MM.1S (cell line): ENCODE results near the gene COIL.

ENCODE experiments used
- DNase-seq: peaks from one replicate; pipeline ENCODE4 v3.0.0-alpha.2; 2015
- H2AFZ ChIP-seq: fragments of 300-600 bp; sonication (generic); 2 replicates; pipeline ENCODE4 v1.6.0; 2016; ENCODE audit warnings: antibody characterized with exemption, low read length
- H3F3A ChIP-seq: fragments of 300-600 bp; sonication (generic); 2 replicates; pipeline ENCODE4 v1.6.1; 2016; ENCODE audit warnings: mild to moderate bottlenecking, antibody characterized with exemption, low read length, moderate library complexity, mixed read lengths; ENCODE audit not compliant: insufficient read depth
- H3K27ac ChIP-seq: fragments of 300-600 bp; sonication (generic); 2 replicates; pipeline ENCODE4 v1.5.1; 2016; ENCODE audit warnings: mild to moderate bottlenecking, low read length
- H3K27me3 ChIP-seq: fragments of 300-600 bp; sonication (generic); replicated peaks from 2 replicates; pipeline ENCODE4 v1.6.0; 2016; ENCODE audit warnings: low read length; ENCODE audit not compliant: insufficient read depth
- H3K36me3 ChIP-seq: fragments of 300-600 bp; sonication (generic); replicated peaks from 2 replicates; pipeline ENCODE4 v1.6.1; 2016; ENCODE audit warnings: mild to moderate bottlenecking, low read length, mixed read lengths; ENCODE audit not compliant: insufficient read depth
- H3K4me1 ChIP-seq: fragments of 300-600 bp; sonication (generic); 2 replicates; pipeline ENCODE4 v1.6.1; 2016; ENCODE audit warnings: low read length, mixed read lengths
- H3K4me2 ChIP-seq: fragments of 300-600 bp; sonication (generic); 2 replicates; pipeline ENCODE4 v1.6.0; 2016; ENCODE audit warnings: low read depth, low read length
- H3K4me3 ChIP-seq: fragments of 300-600 bp; sonication (generic); 2 replicates; pipeline ENCODE4 v1.5.1; 2016; ENCODE audit warnings: low read length, mixed read lengths
- H3K79me2 ChIP-seq: fragments of 300-600 bp; sonication (generic); 2 replicates; pipeline ENCODE4 v1.6.1; 2016; ENCODE audit warnings: mixed run types, low read length, mixed read lengths
- H3K9ac ChIP-seq: fragments of 300-600 bp; sonication (generic); 2 replicates; pipeline ENCODE4 v1.6.1; 2016; ENCODE audit warnings: low read length, mixed read lengths
- H3K9me2 ChIP-seq: fragments of 300-600 bp; sonication (generic); replicated peaks from 2 replicates; pipeline ENCODE4 v1.6.1; 2016; ENCODE audit warnings: mild to moderate bottlenecking, low read length, mixed read lengths; ENCODE audit not compliant: insufficient read depth
- H3K9me3 ChIP-seq: fragments of 300-600 bp; sonication (generic); replicated peaks from 2 replicates; pipeline ENCODE4 v1.6.1; 2016; ENCODE audit warnings: mild to moderate bottlenecking, low read length, mixed read lengths; ENCODE audit not compliant: insufficient read depth
- H4K20me1 ChIP-seq: fragments of 300-600 bp; sonication (generic); 2 replicates; pipeline ENCODE4 v1.6.1; 2016; ENCODE audit warnings: mild to moderate bottlenecking, low read length, moderate library complexity, mixed read lengths; ENCODE audit not compliant: insufficient read depth
- CTCF ChIP-seq: fragments of 300-600 bp; sonication (generic); IDR thresholded peaks from 2 replicates; pipeline ENCODE4 v1.5.1; 2016; ENCODE audit warnings: antibody characterized with exemption, low read length, mixed read lengths
- EZH2 ChIP-seq: fragments of 300-600 bp; sonication (generic); optimal IDR thresholded peaks from 2 replicates; pipeline ENCODE3; 2017; ENCODE audit warnings: low read depth, mild to moderate bottlenecking, antibody characterized with exemption, low read length, mixed read lengths
- EZH2phosphoT487 ChIP-seq: fragments of 300-600 bp; sonication (generic); IDR thresholded peaks from 2 replicates; pipeline ENCODE4 v1.6.1; 2018; ENCODE audit warnings: antibody characterized with exemption, low read length

COIL gene

GRCh38 chr17:57002904-57003303, 42.1 kb upstream of the COIL start:
- H3K4me3 ChIP-seq, result no peak overlapping the region
- H3K27ac ChIP-seq, result peak overlapping the region; percentile 74; the same call in 1 of the 2 replicates
- peaks cover 10% of the 10 kb centered on the region; the same call in 1 of the 2 replicates for H3K36me3 ChIP-seq
- H3K79me2 ChIP-seq, result no peaks in the 10 kb centered on the region; the same call in 1 of the 2 replicates
- H3K9me2 ChIP-seq, result no peaks in the 10 kb centered on the region
- TF ChIP-seq EZH2 (no peak), CTCF (no peak), EZH2phosphoT487 (no peak)
- H3K27me3 ChIP-seq, result no peaks in the 10 kb centered on the region
- H3K9ac ChIP-seq, result no peak overlapping the region
- no peak overlapping the region for H2AFZ ChIP-seq
- DNase-seq, result no peak
- H3K9me3 ChIP-seq, result no peaks in the 10 kb centered on the region
- H3K4me2 ChIP-seq, result no peak overlapping the region
- peaks cover 34% of the 10 kb centered on the region for H3K4me1 ChIP-seq
- H4K20me1 ChIP-seq, result no peaks in the 10 kb centered on the region
- peaks cover 26% of the 10 kb centered on the region for H3F3A ChIP-seq

GRCh38 chr17:57001541-57001940, 40.7 kb upstream of the COIL start:
- Histone ChIP-seq H3K4me1 (peaks cover 34% of the 10 kb centered on the region), H3K79me2 (no peaks in the 10 kb centered on the region; the same call in 1 of the 2 replicates), H3K36me3 (peaks cover 17% of the 10 kb centered on the region; the same call in 1 of the 2 replicates), H2AFZ (no peak overlapping the region), H3K27me3 (no peaks in the 10 kb centered on the region), H3K9ac (no peak overlapping the region), H3K9me2 (no peaks in the 10 kb centered on the region), H4K20me1 (no peaks in the 10 kb centered on the region), H3K9me3 (no peaks in the 10 kb centered on the region), H3K27ac (no peak overlapping the region), H3K4me2 (no peak overlapping the region), H3K4me3 (no peak overlapping the region), H3F3A (peaks cover 26% of the 10 kb centered on the region)
- DNase-seq, result no peak
- TF ChIP-seq CTCF, result no peak

- no peaks in the 10 kb centered on the region; the same call in 1 of the 2 replicates for H3K79me2 ChIP-seq
- no peak overlapping the region for H2AFZ ChIP-seq
- H3K36me3 ChIP-seq, result peaks cover 22% of the 10 kb centered on the region; the same call in 1 of the 2 replicates
- no peaks in the 10 kb centered on the region for H3K27me3 ChIP-seq
- no peak for TF ChIP-seq EZH2phosphoT487
- no peak for TF ChIP-seq EZH2
- no peak for TF ChIP-seq CTCF
- no peak overlapping the region for H3K4me2 ChIP-seq
- H3F3A ChIP-seq, result no peaks in the 10 kb centered on the region
- H4K20me1 ChIP-seq, result no peaks in the 10 kb centered on the region
- H3K9me2 ChIP-seq, result no peaks in the 10 kb centered on the region
- H3K9me3 ChIP-seq, result no peaks in the 10 kb centered on the region
- no peak overlapping the region for H3K4me3 ChIP-seq
- no peak for DNase-seq
- no peak overlapping the region for H3K9ac ChIP-seq
- no peak overlapping the region for H3K27ac ChIP-seq
- no peaks in the 10 kb centered on the region for H3K4me1 ChIP-seq
Measured at GRCh38 chr17:56997313-56997712, 36.5 kb upstream of the COIL start.
